NCI-H226 (cell line): ENCODE measurements around the gene PRKD1.
"Not testable (repeated sequence)": the region's sequence is repeated elsewhere in the genome, so short reads cannot be mapped to it uniquely, and the experiment has no call there.

Source experiments
- DNase-seq: peaks from one replicate; pipeline ENCODE4 v3.0.0-alpha.2; 2015

The PRKD1 gene

DNA sequence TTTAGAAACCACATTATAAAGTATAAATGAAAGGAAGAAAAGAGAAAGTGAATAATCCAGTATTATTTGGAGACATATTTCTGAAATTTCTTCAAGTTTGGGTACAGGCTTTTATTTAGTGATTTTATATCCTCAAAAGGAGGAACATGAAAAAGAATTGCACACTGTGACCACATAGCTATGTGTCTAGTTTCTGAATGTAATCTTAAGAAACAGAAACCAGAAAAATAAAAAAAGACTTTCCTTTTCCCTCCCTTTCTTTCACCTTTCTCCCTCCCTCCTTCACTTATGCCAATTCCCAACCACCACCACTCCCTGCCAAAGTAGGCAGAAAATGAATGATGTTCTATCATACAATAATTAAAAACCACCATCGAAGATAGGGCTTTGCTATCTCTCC lies 189.6 kb downstream of the PRKD1 start:
- no peak for DNase-seq

DNA sequence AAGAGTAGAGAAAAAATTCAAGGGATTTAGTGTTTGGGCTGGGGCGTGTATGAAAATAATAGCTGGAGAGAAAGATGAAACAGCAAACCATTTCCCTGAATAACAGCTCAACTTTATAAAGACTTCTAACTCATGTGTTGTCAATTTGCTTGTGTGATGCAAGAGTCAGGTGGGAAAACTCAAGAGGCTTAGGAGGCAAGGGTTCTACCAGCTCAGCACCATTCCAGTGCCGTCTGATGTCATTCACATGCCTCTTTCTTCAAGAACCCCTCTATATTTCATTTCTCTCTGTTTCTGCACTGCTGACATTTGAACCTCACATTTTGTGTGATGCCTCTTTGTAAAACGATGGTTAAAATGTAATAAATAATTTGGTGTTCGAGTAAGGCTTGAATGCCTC lies 192.2 kb downstream of the PRKD1 start:
- no peak for DNase-seq

DNA sequence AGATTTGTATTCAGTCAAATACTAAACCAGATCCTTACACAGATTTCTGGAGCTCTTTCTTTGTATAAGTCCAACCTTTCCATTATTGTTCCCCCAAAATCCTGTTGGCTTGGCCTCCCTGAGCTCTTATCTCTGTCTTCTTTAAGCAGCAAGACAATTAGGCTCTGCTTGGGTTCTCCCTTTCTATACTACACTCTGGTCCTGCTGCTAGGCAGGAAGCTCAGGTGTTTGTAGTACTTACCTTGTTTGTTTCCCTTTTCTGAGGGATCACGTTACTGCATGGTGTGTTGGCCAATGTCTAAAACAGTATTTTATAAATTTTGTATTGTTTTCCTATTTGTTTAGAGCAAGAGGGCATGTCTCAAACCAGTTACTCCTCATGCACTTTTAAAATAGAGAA lies 192.9 kb downstream of the PRKD1 start:
- DNase-seq: no peak

DNA sequence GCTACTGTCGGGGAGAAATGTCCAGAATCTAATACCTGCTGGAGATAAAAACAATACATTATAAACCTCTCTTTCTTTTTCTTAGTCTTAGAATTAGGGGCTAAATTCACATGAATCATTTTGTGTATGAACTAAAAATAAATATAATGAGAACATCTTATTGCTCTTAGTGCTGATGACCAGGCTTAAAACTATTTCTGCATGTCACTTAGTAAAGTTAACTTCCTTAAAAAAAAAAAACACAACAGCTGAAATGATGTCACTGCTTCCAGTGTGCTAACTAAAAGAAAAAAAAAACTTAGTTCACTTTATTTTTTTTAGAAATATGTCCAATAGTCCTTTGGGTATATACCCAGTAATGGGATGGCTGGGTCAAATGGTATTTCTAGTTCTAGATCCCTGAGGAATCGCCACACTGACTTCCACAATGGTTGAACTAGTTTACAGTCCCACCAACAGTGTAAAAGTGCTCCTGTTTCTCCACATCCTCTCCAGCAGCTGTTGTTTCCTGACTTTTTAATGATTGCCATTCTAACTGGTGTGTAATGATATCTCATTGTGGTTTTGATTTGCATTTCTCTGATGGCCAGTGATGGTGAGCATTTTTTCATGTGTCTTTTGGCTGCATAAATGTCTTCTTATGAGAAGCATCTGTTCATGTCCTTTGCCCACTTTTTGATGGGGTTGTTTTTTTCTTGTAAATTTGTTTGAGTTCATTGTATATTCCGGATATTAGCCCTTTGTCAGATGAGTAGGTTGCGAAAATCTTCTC lies 200.9 kb downstream of the PRKD1 start:
- DNase-seq: not testable (repeated sequence)

DNA sequence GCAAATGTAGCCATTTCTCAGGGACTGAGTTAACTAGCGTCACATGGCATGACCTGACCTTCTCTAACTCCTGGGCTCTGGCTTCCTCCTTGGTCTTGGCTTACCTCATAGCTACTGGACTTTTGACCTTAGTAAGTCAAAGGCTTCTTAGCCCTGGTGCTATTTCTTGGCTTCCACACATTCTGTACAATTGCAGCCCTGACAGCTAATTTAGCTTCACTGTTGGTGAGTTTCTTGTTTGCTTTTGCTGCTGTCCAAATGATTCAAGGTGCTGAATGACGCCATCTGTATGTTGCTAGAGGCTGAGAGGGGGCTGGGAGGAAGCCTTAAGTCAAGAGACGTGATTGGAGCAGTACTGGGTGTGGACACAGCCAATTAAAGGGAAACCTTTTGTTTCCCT lies 202.7 kb downstream of the PRKD1 start:
- DNase-seq: peak; percentile 12

DNA sequence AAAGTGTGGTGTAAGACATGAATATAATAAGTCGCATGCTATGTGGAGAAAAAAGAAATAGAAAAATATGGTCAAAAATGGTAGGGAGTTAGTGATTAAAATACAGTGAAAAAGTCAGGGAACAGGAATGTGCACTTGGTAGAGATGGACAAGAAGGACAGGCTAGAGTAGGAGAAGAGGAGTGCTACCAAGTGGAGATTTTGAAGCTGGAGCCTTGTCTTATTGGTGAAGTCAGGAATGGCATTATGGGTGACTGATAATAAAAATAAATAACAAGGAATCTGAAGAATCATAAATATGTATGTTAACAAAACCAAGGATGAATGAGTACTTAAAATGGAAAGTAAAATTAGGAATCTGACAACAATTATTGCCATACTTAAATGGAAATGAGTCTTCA lies 204.8 kb downstream of the PRKD1 start:
- DNase-seq: no peak

GRCh38 chr14:29721586-29721985 lies 206.1 kb downstream of the PRKD1 start:
- DNase-seq: no peak

- peak; percentile 48 for DNase-seq
Measured at GRCh38 chr14:29717901-29718300, 209.7 kb downstream of the PRKD1 start.

DNA sequence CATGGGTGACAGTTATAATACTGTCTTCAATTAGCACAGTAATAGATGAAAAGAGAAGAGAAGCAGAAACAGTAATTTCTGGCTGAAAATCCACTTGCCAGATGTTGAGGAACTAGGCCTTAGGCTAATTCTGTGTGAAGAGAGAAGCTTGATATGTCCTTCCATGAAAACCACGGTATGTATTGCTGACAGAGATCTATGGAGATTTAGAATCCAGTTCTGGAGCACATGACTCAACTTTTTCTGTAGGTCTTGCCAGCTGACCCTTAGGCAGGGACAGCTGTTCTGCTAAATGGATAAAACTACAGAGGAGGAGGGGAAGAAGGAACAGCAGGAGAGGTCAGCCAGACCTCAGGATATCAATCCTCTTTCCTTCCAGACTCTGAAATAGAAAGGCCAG lies 211.5 kb downstream of the PRKD1 start:
- DNase-seq: peak; percentile 26

- DNase-seq: no peak
Measured at GRCh38 chr14:29712601-29713000, 215.0 kb downstream of the PRKD1 start.

- DNase-seq: peak; percentile 3
Measured at GRCh38 chr14:29710015-29710414, 217.6 kb downstream of the PRKD1 start.

DNA sequence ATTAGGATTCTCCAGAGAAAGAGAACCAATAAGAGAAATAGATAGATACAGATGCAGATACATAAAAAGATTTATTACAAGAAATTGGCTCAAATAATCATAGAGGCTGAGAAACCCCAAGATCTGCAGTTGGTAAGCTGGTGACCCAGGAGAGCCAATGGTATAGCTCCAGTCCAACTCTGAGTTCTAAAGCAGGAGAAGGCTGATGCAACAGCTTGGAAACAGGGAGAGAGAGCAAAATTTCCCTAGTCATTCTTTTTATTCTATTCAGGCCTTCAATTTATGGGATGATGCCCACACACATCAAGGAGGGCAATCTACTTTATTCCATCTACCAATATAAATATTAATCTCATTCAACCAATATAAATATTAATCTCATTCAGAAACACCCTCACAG lies 218.2 kb downstream of the PRKD1 start:
- DNase-seq: no peak

DNA sequence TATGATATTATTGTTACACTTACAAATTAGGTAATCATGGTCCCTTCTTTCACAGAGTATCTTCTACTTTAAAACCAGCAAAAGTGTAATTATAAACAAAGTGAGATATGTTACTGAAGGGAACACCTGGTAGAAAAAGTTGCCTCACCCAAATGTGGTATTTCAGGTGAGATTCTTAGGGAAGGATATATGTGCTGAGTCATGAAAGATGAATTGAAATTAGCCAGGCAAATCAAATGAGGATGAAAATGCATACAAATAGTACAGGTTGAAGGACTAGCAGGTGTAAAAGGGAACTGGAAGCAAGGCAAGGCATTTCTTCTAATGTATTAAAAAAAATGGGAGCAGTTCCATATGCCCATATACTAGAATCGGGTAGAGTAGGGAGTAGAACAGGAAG lies 220.9 kb downstream of the PRKD1 start:
- no peak for DNase-seq

DNA sequence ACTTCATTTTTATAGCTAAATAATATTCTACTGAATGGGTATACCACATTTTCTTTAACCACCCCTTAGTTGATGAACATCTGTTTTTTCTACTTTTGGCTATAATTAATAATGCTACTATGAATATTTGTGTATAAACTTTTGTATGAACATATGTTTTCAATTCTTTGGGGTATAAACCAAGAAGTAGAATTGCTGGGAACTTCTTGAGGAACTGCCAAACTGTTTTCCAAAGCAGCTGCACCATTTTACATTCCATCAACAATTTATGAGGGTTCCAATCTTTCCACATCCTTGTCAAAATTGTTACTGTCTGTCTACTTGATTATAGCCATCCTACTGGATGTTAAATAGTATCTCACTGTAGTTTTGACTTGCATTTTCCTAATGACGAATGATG lies 221.8 kb downstream of the PRKD1 start:
- no peak for DNase-seq

DNA sequence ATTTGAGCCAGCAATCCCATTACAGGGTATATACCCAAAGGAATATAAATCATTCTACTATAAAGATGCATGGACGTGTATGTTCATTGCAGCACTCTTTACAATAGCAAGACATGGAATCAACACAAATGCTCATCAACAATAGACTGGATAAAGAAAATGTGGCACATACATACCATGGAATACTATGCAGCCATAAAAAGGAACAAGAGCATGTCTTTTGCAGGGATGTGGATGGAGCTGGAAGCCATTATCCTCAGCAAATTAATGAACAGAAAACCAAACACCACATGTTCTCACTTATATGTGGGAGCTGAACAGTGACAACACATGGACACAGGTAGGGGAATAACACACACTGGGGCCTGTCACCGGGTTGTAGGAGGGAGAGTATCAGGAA lies 238.1 kb downstream of the PRKD1 start:
- not testable (repeated sequence) for DNase-seq

- DNase-seq: no peak
Measured at GRCh38 chr14:29687866-29688265, 239.8 kb downstream of the PRKD1 start.

GRCh38 chr14:29687071-29687765 lies 240.4 kb downstream of the PRKD1 start:
- no peak for DNase-seq

- DNase-seq: no peak
Measured at GRCh38 chr14:29684926-29685325, 242.7 kb downstream of the PRKD1 start.

DNA sequence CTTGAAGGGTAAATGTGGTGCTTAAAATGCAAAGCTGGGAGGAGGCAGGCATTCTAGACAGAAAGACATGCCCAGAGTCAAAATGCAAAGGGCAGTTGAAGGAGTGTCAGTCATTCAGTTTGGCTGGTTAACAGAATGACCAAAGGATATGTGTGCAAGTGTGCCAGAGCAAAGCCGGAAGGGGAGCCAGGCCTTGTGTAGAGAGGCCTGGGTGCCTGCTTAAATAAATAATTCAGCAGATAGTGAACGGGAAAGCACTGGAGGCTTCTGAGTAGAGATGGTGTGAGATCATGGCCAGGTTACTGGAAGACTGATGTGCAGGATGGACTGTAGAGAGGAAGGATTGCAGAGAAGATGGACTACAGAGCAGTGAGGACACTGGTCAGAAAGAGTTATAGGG lies 244.9 kb downstream of the PRKD1 start:
- DNase-seq: no peak

- no peak for DNase-seq
Measured at GRCh38 chr14:29681316-29681715, 246.3 kb downstream of the PRKD1 start.

- DNase-seq: no peak
Measured at GRCh38 chr14:29674566-29675285, 252.9 kb downstream of the PRKD1 start.

DNA sequence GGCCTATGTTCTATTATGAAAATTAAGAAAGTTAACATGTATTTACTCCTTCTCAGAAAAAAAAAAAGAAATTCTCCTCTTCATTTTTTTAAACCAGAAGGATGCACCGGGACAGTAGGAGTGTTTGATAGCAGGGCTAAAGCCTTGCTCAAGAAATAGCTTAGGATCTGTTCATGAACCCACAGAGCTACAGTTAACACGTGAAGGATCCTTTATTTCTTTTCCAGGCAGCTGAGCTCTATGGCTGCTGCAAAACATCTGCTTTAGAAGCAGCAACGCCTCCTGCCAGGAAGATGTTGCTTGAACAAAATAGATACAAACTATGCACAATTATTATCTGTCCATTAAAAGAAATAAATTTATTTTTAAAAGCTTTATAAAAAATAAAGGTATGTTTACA lies 254.8 kb downstream of the PRKD1 start:
- DNase-seq: no peak

GRCh38 chr14:29671034-29671433 lies 256.6 kb downstream of the PRKD1 start:
- no peak for DNase-seq

GRCh38 chr14:29668201-29668600 lies 259.4 kb downstream of the PRKD1 start:
- DNase-seq: no peak
